SU-DHL-6 (cell line): Measurements from ENCODE around the gene ZKSCAN1.
A peak's percentile ranks its signal among the peaks of the same experiment; 100 is the strongest.

Experiments
- H2AFZ ChIP-seq: fragments of 200-600 bp; sonication (generic); 2 replicates; pipeline ENCODE4 v1.6.1; 2014; ENCODE audit warnings: low read depth, mild to moderate bottlenecking, moderate library complexity, mixed read lengths, antibody characterized with exemption, low read length; ENCODE audit not compliant: severe bottlenecking
- H3F3A ChIP-seq: fragments of 200-600 bp; shearing (Covaris generic); 2 replicates; pipeline ENCODE4 v1.6.0; 2016; ENCODE audit warnings: antibody characterized with exemption, mild to moderate bottlenecking; ENCODE audit not compliant: insufficient read depth
- H3K27ac ChIP-seq: fragments of 200-600 bp; sonication (generic); 2 replicates; pipeline ENCODE4 v1.5.1; 2016; ENCODE audit warnings: low read depth, mild to moderate bottlenecking, low read length, moderate library complexity, mixed read lengths
- H3K27me3 ChIP-seq: fragments of 200-600 bp; sonication (generic), shearing (Covaris generic); 2 replicates; pipeline ENCODE4 v1.6.0; 2014; ENCODE audit warnings: mild to moderate bottlenecking, low read length
- H3K36me3 ChIP-seq: fragments of 200-600 bp; sonication (generic); 2 replicates; pipeline ENCODE4 v1.6.1; 2014; ENCODE audit warnings: mild to moderate bottlenecking, low read length, mixed read lengths
- H3K4me2 ChIP-seq: fragments of 300-600, 200-600 bp; shearing (Covaris generic), sonication (generic); 2 replicates; pipeline ENCODE4 v1.6.0; 2014; ENCODE audit warnings: low read length, low read depth, mild to moderate bottlenecking; ENCODE audit not compliant: poor library complexity, severe bottlenecking
- H3K4me3 ChIP-seq: fragments of 200-600 bp; sonication (generic); 2 replicates; pipeline ENCODE4 v1.5.1; 2014; ENCODE audit warnings: antibody characterized with exemption, low read length, mild to moderate bottlenecking, mixed read lengths; ENCODE audit not compliant: insufficient read depth, poor library complexity, severe bottlenecking
- H3K79me2 ChIP-seq: fragments of 200-600 bp; sonication (generic); 2 replicates; pipeline ENCODE4 v1.6.1; 2014; ENCODE audit warnings: mild to moderate bottlenecking, low read length, moderate library complexity; ENCODE audit not compliant: insufficient read depth
- H3K9ac ChIP-seq: fragments of 200-600 bp; sonication (generic); 2 replicates; pipeline ENCODE4 v1.7.0; 2014; ENCODE audit warnings: mild to moderate bottlenecking, low read length
- H3K9me2 ChIP-seq: fragments of 200-600 bp; sonication (generic); replicated peaks from 2 replicates; pipeline ENCODE4 v1.6.1; 2014; ENCODE audit warnings: low read length; ENCODE audit not compliant: insufficient read depth
- H3K9me3 ChIP-seq: fragments of 200-600 bp; sonication (generic); 2 replicates; pipeline ENCODE4 v1.6.1; 2014; ENCODE audit warnings: low read length, mixed read lengths; ENCODE audit not compliant: insufficient read depth
- H4K20me1 ChIP-seq: fragments of 200-600 bp; sonication (generic); 2 replicates; pipeline ENCODE4 v1.6.1; 2014; ENCODE audit warnings: low read depth, mild to moderate bottlenecking, antibody characterized with exemption, low read length, moderate library complexity, mixed read lengths
- CTCF ChIP-seq: fragments of 200-600 bp; sonication (generic); IDR thresholded peaks from one replicate; pipeline ENCODE4 v1.5.1; 2017; ENCODE audit warnings: antibody characterized with exemption, mild to moderate bottlenecking, low read length, moderate library complexity; ENCODE audit not compliant: insufficient read depth, poor library complexity, severe bottlenecking
- EZH2phosphoT487 ChIP-seq: fragments of 200-600 bp; sonication (generic), shearing (Covaris generic); conservative IDR thresholded peaks from 2 replicates; pipeline ENCODE4 v1.6.1; 2018; ENCODE audit warnings: mild to moderate bottlenecking, antibody characterized with exemption, low read length, moderate library complexity, mixed read lengths

ZKSCAN1 gene

GRCh38 chr7:100082978-100083377 lies 67.6 kb downstream of the ZKSCAN1 start:
- no peak overlapping the region for H2AFZ ChIP-seq
- no peaks in the 10 kb centered on the region; the same call in 1 of the 2 replicates for H3K27me3 ChIP-seq
- H3F3A ChIP-seq, result peaks cover 16% of the 10 kb centered on the region
- H3K36me3 ChIP-seq, result no peaks in the 10 kb centered on the region
- no peaks in the 10 kb centered on the region for H3K9me3 ChIP-seq
- peak overlapping the region; percentile 28 for H3K27ac ChIP-seq
- no peaks in the 10 kb centered on the region for H3K9me2 ChIP-seq
- H3K4me2 ChIP-seq, result peak overlapping the region; percentile 70
- peaks cover 29% of the 10 kb centered on the region for H3K79me2 ChIP-seq
- TF ChIP-seq CTCF, result no peak
- no peak for TF ChIP-seq EZH2phosphoT487
- no peak overlapping the region for H3K9ac ChIP-seq
- no peak overlapping the region for H3K4me3 ChIP-seq
- no peaks in the 10 kb centered on the region for H4K20me1 ChIP-seq

GRCh38 chr7:100085515-100085914 lies 70.1 kb downstream of the ZKSCAN1 start:
- no peak for TF ChIP-seq CTCF
- TF ChIP-seq EZH2phosphoT487, result no peak
- Histone ChIP-seq H3K9me3 (no peaks in the 10 kb centered on the region), H3K4me2 (no peak overlapping the region), H3K27ac (no peak overlapping the region), H3K36me3 (no peaks in the 10 kb centered on the region), H3K9me2 (no peaks in the 10 kb centered on the region), H3F3A (peaks cover 28% of the 10 kb centered on the region), H3K4me3 (no peak overlapping the region), H4K20me1 (no peaks in the 10 kb centered on the region), H2AFZ (no peak overlapping the region), H3K27me3 (no peaks in the 10 kb centered on the region; the same call in 1 of the 2 replicates), H3K79me2 (peaks cover 18% of the 10 kb centered on the region), H3K9ac (no peak overlapping the region)

GRCh38 chr7:100087055-100087750 lies 71.8 kb downstream of the ZKSCAN1 start:
- Histone ChIP-seq H3K4me3 (no peak overlapping the region), H3K9me3 (no peaks in the 10 kb centered on the region), H3K36me3 (peaks cover 10% of the 10 kb centered on the region; the same call in 1 of the 2 replicates), H3K27me3 (no peaks in the 10 kb centered on the region; the same call in 1 of the 2 replicates), H3K4me2 (no peak overlapping the region), H3K9me2 (no peaks in the 10 kb centered on the region), H2AFZ (no peak overlapping the region), H4K20me1 (no peaks in the 10 kb centered on the region), H3K9ac (no peak overlapping the region), H3K79me2 (peaks cover 8% of the 10 kb centered on the region; the same call in 1 of the 2 replicates), H3F3A (peaks cover 40% of the 10 kb centered on the region), H3K27ac (no peak overlapping the region)
- no peak for TF ChIP-seq CTCF
- no peak for TF ChIP-seq EZH2phosphoT487
